DLD1 (cell line): Measurements from ENCODE around the gene CROCC.

Experiments
- in situ Hi-C: cut with HindIII; loops from 2 replicates; pipeline ENCODE4 v1.10.0; 2017; ENCODE audit warnings: low sequenced_read_pairs

CROCC gene

GRCh38 chr1:16967095-16967575 is 45.4 kb downstream of the CROCC start:
- in situ Hi-C loops, result no loop called here

GRCh38 chr1:16967962-16968361 is 46.2 kb downstream of the CROCC start:
- in situ Hi-C loops, result no loop called here

- in situ Hi-C loops, result no loop called here
These were observed 46.6 kb downstream of the CROCC start for GRCh38 chr1:16968372-16968771.

- in situ Hi-C loops, result no loop called here
These were observed 47.4 kb downstream of the CROCC start for GRCh38 chr1:16969057-16969611.

- in situ Hi-C loops, result loop anchor here (5.0 kb wide), 1 partner anchor 43 kb away; the partner anchor contains the start of gene ATP13A2
These were observed 47.9 kb downstream of the CROCC start for GRCh38 chr1:16969651-16970050.

- in situ Hi-C loops, result loop anchor here (5.0 kb wide), 1 partner anchor 42 kb away; the partner anchor contains the start of gene ATP13A2
These were observed 48.6 kb downstream of the CROCC start for GRCh38 chr1:16970132-16970910.

- in situ Hi-C loops, result loop anchor here (5.0 kb wide), 1 partner anchor 41 kb away; the partner anchor contains the start of gene ATP13A2
These were observed 49.8 kb downstream of the CROCC start for GRCh38 chr1:16971341-16972188.

- in situ Hi-C loops, result loop anchor here (5.0 kb wide), 1 partner anchor 40 kb away; the partner anchor contains the start of gene ATP13A2
These were observed 50.6 kb downstream of the CROCC start for GRCh38 chr1:16972189-16972895.

- in situ Hi-C loops, result loop anchor here (5.0 kb wide), 1 partner anchor 39 kb away; the partner anchor contains the start of gene ATP13A2
These were observed 51.5 kb downstream of the CROCC start for GRCh38 chr1:16973215-16973614.

GRCh38 chr1:16975211-16975610 is 53.5 kb downstream of the CROCC start:
- in situ Hi-C loops, result no loop called here

GRCh38 chr1:16975838-16976237 is 54.1 kb downstream of the CROCC start:
- in situ Hi-C loops, result no loop called here

- in situ Hi-C loops, result no loop called here
These were observed 55.2 kb downstream of the CROCC start for GRCh38 chr1:16976966-16977365.

GRCh38 chr1:16977377-16977776 is 55.6 kb downstream of the CROCC start:
- in situ Hi-C loops, result no loop called here

GRCh38 chr1:16978139-16978538 is 56.4 kb downstream of the CROCC start:
- in situ Hi-C loops, result no loop called here

GRCh38 chr1:16978567-16979474 is 57.1 kb downstream of the CROCC start:
- in situ Hi-C loops, result no loop called here

- in situ Hi-C loops, result no loop called here
These were observed 58.0 kb downstream of the CROCC start for GRCh38 chr1:16979475-16980327.

GRCh38 chr1:16980473-16981268 is 58.9 kb downstream of the CROCC start, which contains the start of gene MFAP2:
TSS of gene MFAP2 (minus strand) at chr1:16980620. CDS start at chr1:16978273, 2,347 bp downstream.
- in situ Hi-C loops, result no loop called here
